CD4-positive, alpha-beta memory T cell (primary cell): ENCODE measurements around the gene COX8A. TPM values are rescaled to one million over a fixed set of nuclear protein-coding genes. Genes with fewer than 3 reads are reported as not detected.

Experiments
- CTCF ChIA-PET: fragments of 350-600 bp; sonication (Branson Sonifier 250); formaldehyde crosslinking; loops from one replicate; lab custom pipeline; 2021; ENCODE audit warnings: inconsistent platforms; ENCODE audit not compliant: partially characterized antibody; lab: Charles Lee
- POLR2A ChIA-PET: fragments of 350-600 bp; sonication (Branson Sonifier 250); formaldehyde crosslinking; loops from one replicate; lab custom pipeline; 2021; ENCODE audit not compliant: partially characterized antibody; lab: Charles Lee
- DNase-seq, 5 donors: peaks; one replicate each; pipeline versions ENCODE4 v3.0.0 to v3.0.0-alpha.2; 2020 to 2022; ENCODE audit warnings: mixed read lengths in 1 of 5
- H3K27ac ChIP-seq: one replicate; pipeline ENCODE4 v1.7.0; 2013; ENCODE audit warnings: low read depth, low read length
- H3K27me3 ChIP-seq: 2 replicates; pipeline ENCODE4 v1.7.0; 2013; ENCODE audit warnings: mild to moderate bottlenecking, low read length, moderate library complexity; ENCODE audit not compliant: insufficient read depth
- H3K36me3 ChIP-seq: 2 replicates; pipeline ENCODE4 v1.7.0; 2013; ENCODE audit warnings: mild to moderate bottlenecking, low read length, moderate library complexity; ENCODE audit not compliant: insufficient read depth
- H3K4me1 ChIP-seq: 2 replicates; pipeline ENCODE4 v1.7.0; 2013; ENCODE audit warnings: mild to moderate bottlenecking, low read length, moderate library complexity; ENCODE audit not compliant: insufficient read depth
- H3K4me3 ChIP-seq, 2 donors: one replicate each; pipeline ENCODE4 v1.7.0; 2013; ENCODE audit warnings: low read length in 2 of 2, mild to moderate bottlenecking in 1 of 2
- H3K9me3 ChIP-seq, 2 donors: one replicate each; pipeline ENCODE4 v1.7.0; 2013; ENCODE audit warnings: low read length in 2 of 2, control low read depth in 1 of 2; ENCODE audit not compliant: control insufficient read depth in 1 of 2
- H3K27ac Mint-ChIP-seq, 7 donors: one replicate each; pipeline ENCODE4 v1.8.0; 2020 to 2021; ENCODE audit warnings: mixed read lengths in 7 of 7, mild to moderate bottlenecking in 6 of 7, inconsistent platforms in 3 of 7, moderate library complexity in 3 of 7
- H3K27me3 Mint-ChIP-seq, 2 donors: one replicate each; pipeline ENCODE4 v1.8.0; 2020 to 2021; ENCODE audit warnings: mixed read lengths in 2 of 2
- H3K36me3 Mint-ChIP-seq, 2 donors: one replicate each; pipeline ENCODE4 v1.8.0; 2020 to 2021; ENCODE audit warnings: mixed read lengths in 2 of 2, inconsistent platforms in 1 of 2, mild to moderate bottlenecking in 1 of 2
- H3K4me1 Mint-ChIP-seq, 4 donors: one replicate each; pipeline ENCODE4 v1.8.0; 2020 to 2021; ENCODE audit warnings: mixed read lengths in 4 of 4, mild to moderate bottlenecking in 1 of 4
- H3K4me3 Mint-ChIP-seq, 8 donors: one replicate each; pipeline ENCODE4 v1.8.0; 2020 to 2021; ENCODE audit warnings: mixed read lengths in 8 of 8, mild to moderate bottlenecking in 7 of 8, moderate library complexity in 6 of 8, inconsistent platforms in 3 of 8
- H3K9me3 Mint-ChIP-seq, 8 donors: one replicate each; pipeline ENCODE4 v1.8.0; 2020 to 2021; ENCODE audit warnings: mixed read lengths in 8 of 8, mild to moderate bottlenecking in 5 of 8, inconsistent platforms in 3 of 8, moderate library complexity in 1 of 8
- intact Hi-C: fragments of 100-400 bp; cut with micrococcal nuclease; formaldehyde crosslinking; loops from one replicate; pipeline ENCODE4 v1.15.1; 2023
- polyA plus RNA-seq, 2 donors: library from polyadenylated mRNA; unstranded; fragments of 300-500 nt; fragmentation: Illumina TruSeq; gene quantifications; one replicate each; pipeline ENCODE4 v1.2.3, GENCODE V29; 2021
- total RNA-seq, 2 experiments: library from RNA; stranded (reverse); gene quantifications; one replicate each; pipeline ENCODE4 v1.2.3, GENCODE V29; 2021

Gene COX8A
- total and polyA plus RNA-seq, 4 experiments from 2014 or later = 113 to 433 (median 256) TPM

GRCh38 chr11:63986156-63986931, 11.9 kb downstream of the COX8A start, which contains the start of gene OTUB1:
Gene OTUB1 (plus strand): TSS chr11:63986438. CDS start chr11:63986457, 19 bp downstream.
- no peaks in the 10 kb centered on the region for H3K9me3 Mint-ChIP-seq
- intact Hi-C loops = loop anchor here (1.0 to 2.0 kb wide), 4 partner anchors 12 to 200 kb away; partner anchors contain the start of genes COX8A and STIP1
- no peaks in the 10 kb centered on the region for H3K27me3 Mint-ChIP-seq
- H3K4me1 Mint-ChIP-seq = peaks cover 13 to 31% (median 23%) of the 10 kb centered on the region in 4 donors
- peaks cover 25% of the 10 kb centered on the region for H3K4me1 ChIP-seq
- ChIA-PET POLR2A (interaction anchor here (0.7 to 3.8 kb wide), 14 partner anchors 9 to 285 kb away, joined by 3 to 51 read pairs (median 4); partner anchors contain the start of genes COX8A, MACROD1, MARK2 and NAA40), CTCF (interaction anchor here (1.0 to 2.3 kb wide), 3 partner anchors 13 to 15 kb away, joined by 4 to 20 read pairs (median 5); no protein-coding TSS in a partner anchor)
- H3K27ac Mint-ChIP-seq = peak within 1 kb of the TSS; percentile 97 to 99 (median 98)
- H3K4me3 ChIP-seq = peak within 1 kb of the TSS; percentile 82 to 96
- peaks cover 8 to 34% of the 10 kb centered on the region in 2 donors for H3K36me3 Mint-ChIP-seq
- H3K4me3 Mint-ChIP-seq = peak within 1 kb of the TSS; percentile 94 to 99 (median 97)
- no peaks in the 10 kb centered on the region for H3K27me3 ChIP-seq
- peak within 1 kb of the TSS; percentile 96 for H3K27ac ChIP-seq
- peaks cover 13% of the 10 kb centered on the region for H3K36me3 ChIP-seq
- H3K9me3 ChIP-seq = no peaks in the 10 kb centered on the region
- DNase-seq = peak; percentile 82 to 90 (median 84)

- intact Hi-C loops = loop anchor here (1.0 to 2.0 kb wide), 4 partner anchors 13 to 200 kb away; partner anchors contain the start of genes COX8A and STIP1
- POLR2A ChIA-PET = interaction anchor here (1.4 to 3.8 kb wide), 7 partner anchors 12 to 316 kb away, joined by 3 to 51 read pairs (median 9); partner anchors contain the start of genes COX8A, MACROD1, MARK2 and NAA40
- DNase-seq = no peak
- peak overlapping the region; percentile 96 for H3K27ac ChIP-seq
- H3K4me1 Mint-ChIP-seq = peaks cover 15 to 35% (median 23%) of the 10 kb centered on the region in 4 donors
- H3K36me3 ChIP-seq = peaks cover 15% of the 10 kb centered on the region
- H3K9me3 ChIP-seq = no peaks in the 10 kb centered on the region
- peak overlapping the region; percentile 61 to 95 (median 73) for H3K4me3 Mint-ChIP-seq
- H3K4me3 ChIP-seq = peak overlapping the region; percentile 82 to 96
- H3K27me3 Mint-ChIP-seq = no peaks in the 10 kb centered on the region
- CTCF ChIA-PET = interaction anchor here (1.7 to 2.3 kb wide), 2 partner anchors 14 to 150 kb away, joined by 4 to 20 read pairs; no protein-coding TSS in a partner anchor
- no peaks in the 10 kb centered on the region for H3K27me3 ChIP-seq
- H3K36me3 Mint-ChIP-seq = peaks cover 13 to 38% of the 10 kb centered on the region in 2 donors
- H3K9me3 Mint-ChIP-seq = no peaks in the 10 kb centered on the region
- peak overlapping the region in 5 of 7 donors; percentile 13 to 84 (median 60) for H3K27ac Mint-ChIP-seq
- H3K4me1 ChIP-seq = peaks cover 25% of the 10 kb centered on the region
Measured at GRCh38 chr11:63986932-63987513, 12.6 kb downstream of the COX8A start.

- Histone ChIP-seq H3K27me3 (no peaks in the 10 kb centered on the region), H3K36me3 (peaks cover 20% of the 10 kb centered on the region), H3K9me3 (no peaks in the 10 kb centered on the region), H3K4me3 (no peak overlapping the region), H3K4me1 (peaks cover 19% of the 10 kb centered on the region), H3K27ac (no peak overlapping the region)
- Mint-ChIP-seq H3K36me3 (peaks cover 26 to 58% of the 10 kb centered on the region in 2 donors), H3K27ac (peak overlapping the region in 1 of 7 donors; percentile 52), H3K4me3 (peak overlapping the region in 1 of 8 donors; percentile 20), H3K27me3 (no peaks in the 10 kb centered on the region), H3K9me3 (no peaks in the 10 kb centered on the region), H3K4me1 (peaks cover 12 to 28% (median 20%) of the 10 kb centered on the region in 4 donors)
- CTCF ChIA-PET = interaction anchor here (2.3 kb wide), 1 partner anchor 9 kb away, joined by 13 read pairs; no protein-coding TSS in a partner anchor
- intact Hi-C loops = no loop called here
- DNase-seq = no peak
- POLR2A ChIA-PET = interaction anchor here (1.8 kb wide), 1 partner anchor 8 kb away, joined by 8 read pairs; no protein-coding TSS in a partner anchor
Measured at GRCh38 chr11:63991558-63991957, 17.1 kb downstream of the COX8A start.

GRCh38 chr11:63993100-63993499, 18.7 kb downstream of the COX8A start:
- peaks cover 34% of the 10 kb centered on the region for H3K36me3 ChIP-seq
- H3K27me3 Mint-ChIP-seq = no peaks in the 10 kb centered on the region
- intact Hi-C loops = no loop called here
- no peaks in the 10 kb centered on the region for H3K27me3 ChIP-seq
- DNase-seq = no peak
- peak overlapping the region in 1 of 7 donors; percentile 40 for H3K27ac Mint-ChIP-seq
- peaks cover 26 to 67% of the 10 kb centered on the region in 2 donors for H3K36me3 Mint-ChIP-seq
- ChIA-PET POLR2A (no interaction called here), CTCF (no interaction called here)
- H3K4me3 ChIP-seq = no peak overlapping the region
- H3K4me1 Mint-ChIP-seq = peaks cover 7 to 15% (median 13%) of the 10 kb centered on the region in 4 donors
- peaks cover 0 to 2% (median 0%) of the 10 kb centered on the region in 8 donors for H3K9me3 Mint-ChIP-seq
- peaks cover 5% of the 10 kb centered on the region for H3K4me1 ChIP-seq
- H3K27ac ChIP-seq = no peak overlapping the region
- peak overlapping the region in 1 of 8 donors; percentile 22 for H3K4me3 Mint-ChIP-seq
- H3K9me3 ChIP-seq = no peaks in the 10 kb centered on the region

- Histone ChIP-seq H3K4me1 (no peaks in the 10 kb centered on the region), H3K27me3 (no peaks in the 10 kb centered on the region), H3K9me3 (no peaks in the 10 kb centered on the region), H3K36me3 (peaks cover 28% of the 10 kb centered on the region), H3K27ac (no peak overlapping the region), H3K4me3 (no peak overlapping the region)
- Mint-ChIP-seq H3K9me3 (peaks cover 0 to 3% (median 0%) of the 10 kb centered on the region in 8 donors), H3K4me3 (no peak overlapping the region), H3K4me1 (peaks cover 3 to 14% (median 9%) of the 10 kb centered on the region in 4 donors), H3K36me3 (peaks cover 29 to 63% of the 10 kb centered on the region in 2 donors), H3K27me3 (no peaks in the 10 kb centered on the region), H3K27ac (peak overlapping the region in 2 of 7 donors; percentile 41 to 53)
- CTCF ChIA-PET = interaction anchor here (0.9 kb wide), 1 partner anchor 155 kb away, joined by 3 read pairs; no protein-coding TSS in a partner anchor
- POLR2A ChIA-PET = no interaction called here
- DNase-seq = no peak
- intact Hi-C loops = no loop called here
Measured at GRCh38 chr11:63993993-63994392, 19.6 kb downstream of the COX8A start.

- Histone ChIP-seq H3K4me1 (peaks cover 8% of the 10 kb centered on the region), H3K27ac (no peak overlapping the region), H3K36me3 (peaks cover 19% of the 10 kb centered on the region), H3K9me3 (no peaks in the 10 kb centered on the region), H3K4me3 (no peak overlapping the region), H3K27me3 (no peaks in the 10 kb centered on the region)
- Mint-ChIP-seq H3K9me3 (peaks cover 0 to 5% (median 0%) of the 10 kb centered on the region in 8 donors), H3K4me3 (no peak overlapping the region), H3K27ac (no peak overlapping the region), H3K27me3 (no peaks in the 10 kb centered on the region), H3K36me3 (peaks cover 19 to 45% of the 10 kb centered on the region in 2 donors), H3K4me1 (peaks cover 3 to 13% (median 10%) of the 10 kb centered on the region in 4 donors)
- no peak for DNase-seq
- ChIA-PET POLR2A (no interaction called here), CTCF (interaction anchor here (1.2 kb wide), 1 partner anchor 153 kb away, joined by 3 read pairs; no protein-coding TSS in a partner anchor)
- intact Hi-C loops = no loop called here
Measured at GRCh38 chr11:63996512-63996911, 22.1 kb downstream of the COX8A start.
